ENCODE measurements around the gene TSEN54. TPM values are rescaled to one million over a fixed set of nuclear protein-coding genes. Genes with fewer than 3 reads are reported as not detected.

Gene TSEN54
- total and polyA plus RNA-seq, 9 donors, result 11.3 to 35.0 (median 18.8) TPM

- WGBS, 3 donors, result 84 to 85% (median 85%) methylated on average over 7 of the region's 7 CpGs
- no peaks in the 10 kb centered on the region for H3K27me3 ChIP-seq
- H3K27ac ChIP-seq, result no peak overlapping the region
- no peaks in the 10 kb centered on the region for H3K36me3 ChIP-seq
- peaks cover 4% of the 10 kb centered on the region for H3K4me1 ChIP-seq (ENCODE audit: insufficient read depth)
- intact Hi-C loops (cut with DNase I), result no loop called here
- no peaks in the 10 kb centered on the region for H3K9me3 ChIP-seq
- no peak for DNase-seq
- no peak overlapping the region for H3K4me3 ChIP-seq
- no peak for TF ChIP-seq CTCF (IDR thresholded peaks at IDR 0.05)
- no peak for TF ChIP-seq EP300 (IDR thresholded peaks at IDR 0.05)
- TF ChIP-seq POLR2A (IDR thresholded peaks at IDR 0.05), result no peak
Measured at GRCh38 chr17:75565066-75565465, 48.7 kb downstream of the TSEN54 start.

- Histone ChIP-seq H3K9me3 (no peaks in the 10 kb centered on the region), H3K36me3 (no peaks in the 10 kb centered on the region), H3K27me3 (no peaks in the 10 kb centered on the region), H3K27ac (no peak overlapping the region), H3K4me1 (ENCODE audit: insufficient read depth) (peaks cover 4% of the 10 kb centered on the region), H3K4me3 (no peak overlapping the region)
- DNase-seq, result no peak
- TF ChIP-seq CTCF (IDR thresholded peaks at IDR 0.05) (no peak), EP300 (IDR thresholded peaks at IDR 0.05) (no peak), POLR2A (IDR thresholded peaks at IDR 0.05) (no peak)
- intact Hi-C loops (cut with DNase I), result no loop called here
- 90 to 93% (median 90%) methylated on average over 6 of the region's 6 CpGs for WGBS, 3 donors
Measured at GRCh38 chr17:75565618-75566017, 49.3 kb downstream of the TSEN54 start.

GRCh38 chr17:75566416-75566815, 50.1 kb downstream of the TSEN54 start:
- DNase-seq, result no peak
- WGBS, 3 donors, result 83 to 87% (median 86%) methylated on average over 6 of the region's 6 CpGs
- Histone ChIP-seq H3K9me3 (no peaks in the 10 kb centered on the region), H3K27me3 (no peaks in the 10 kb centered on the region), H3K36me3 (no peaks in the 10 kb centered on the region), H3K4me3 (no peak overlapping the region), H3K27ac (no peak overlapping the region), H3K4me1 (ENCODE audit: insufficient read depth) (peaks cover 4% of the 10 kb centered on the region)
- intact Hi-C loops (cut with DNase I), result no loop called here
- TF ChIP-seq CTCF (IDR thresholded peaks at IDR 0.05), result no peak
- no peak for TF ChIP-seq POLR2A (IDR thresholded peaks at IDR 0.05)
- no peak for TF ChIP-seq EP300 (IDR thresholded peaks at IDR 0.05)

GRCh38 chr17:75566834-75567233, 50.5 kb downstream of the TSEN54 start:
- Histone ChIP-seq H3K4me3 (no peak overlapping the region), H3K27me3 (no peaks in the 10 kb centered on the region), H3K9me3 (no peaks in the 10 kb centered on the region), H3K36me3 (no peaks in the 10 kb centered on the region), H3K4me1 (ENCODE audit: insufficient read depth) (peaks cover 4% of the 10 kb centered on the region), H3K27ac (no peak overlapping the region)
- TF ChIP-seq EP300 (IDR thresholded peaks at IDR 0.05) (no peak), CTCF (IDR thresholded peaks at IDR 0.05) (no peak), POLR2A (IDR thresholded peaks at IDR 0.05) (no peak)
- WGBS, 3 donors, result 91 to 98% (median 93%) methylated on average over 5 of the region's 5 CpGs
- no peak for DNase-seq
- intact Hi-C loops (cut with DNase I), result no loop called here
